ENCODE measurements around the gene REXO1. TPM values are rescaled to one million over a fixed set of nuclear protein-coding genes. Genes with fewer than 3 reads are reported as not detected.

The REXO1 gene
- total and polyA plus RNA-seq, 2 of the 8 experiments (the other 6 are each of a cell fraction or from before 2014, with no cell fraction given), result 42.4 to 44.3 TPM

GRCh38 chr19:1823020-1823419 is 25.3 kb downstream of the REXO1 start (continued):
- no peak for TF ChIP-seq CTCF (IDR thresholded peaks at IDR 0.05; ENCODE audit: control extremely low read depth in 1 of 3, insufficient read depth in 1 of 3, low read depth in 1 of 3, low read length in 3 of 3)
- TF ChIP-seq FOSL1 (IDR thresholded peaks at IDR 0.05; ENCODE audit: insufficient read depth, low read depth, low read length), result no peak
- TF ChIP-seq EZH2 (IDR thresholded peaks at IDR 0.05; ENCODE audit: low read depth, low read length, severe bottlenecking), result no peak

Data from H1 (cell line).